ENCODE data around the gene LUZP2.

LUZP2 gene

DNA sequence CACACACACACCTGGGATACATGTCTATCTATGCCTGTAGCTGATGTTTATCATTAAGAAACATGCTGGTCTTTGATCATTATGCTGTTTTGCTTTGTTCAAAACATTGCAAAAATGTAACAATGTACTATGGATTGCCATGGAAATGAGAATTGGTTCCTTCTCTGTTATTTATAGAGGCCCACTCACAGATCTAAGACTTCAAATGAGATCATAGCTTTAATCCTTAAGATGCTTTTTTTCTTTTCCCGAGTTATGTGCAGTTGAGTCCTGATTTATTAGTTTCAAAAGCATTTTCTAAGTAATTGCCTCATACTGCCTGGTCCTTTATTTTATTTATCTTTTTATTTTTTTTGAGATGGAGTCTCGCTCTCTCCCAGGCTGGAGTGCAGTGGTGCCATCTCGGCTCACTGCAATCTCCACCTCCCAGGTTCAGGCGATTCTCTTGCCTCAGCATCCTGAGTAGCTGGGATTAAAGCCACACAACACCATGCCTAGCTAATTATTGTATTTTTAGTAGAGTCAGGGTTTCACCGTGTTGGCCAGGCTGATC lies 131.4 kb downstream of the LUZP2 start:
- Histone ChIP-seq H3K4me1 (ENCODE audit: insufficient read depth, low read length) (peaks cover 4% of the 10 kb centered on the region; the same call in 1 of the 2 replicates), H3K36me3 (ENCODE audit: insufficient read depth, low read length) (no peaks in the 10 kb centered on the region; the same call in 1 of the 2 replicates), H3K9me3 (ENCODE audit: control insufficient read depth, insufficient read depth, low read length) (no peaks in the 10 kb centered on the region), H3K9ac (ENCODE audit: low read depth, low read length) (no peak overlapping the region)

DNA sequence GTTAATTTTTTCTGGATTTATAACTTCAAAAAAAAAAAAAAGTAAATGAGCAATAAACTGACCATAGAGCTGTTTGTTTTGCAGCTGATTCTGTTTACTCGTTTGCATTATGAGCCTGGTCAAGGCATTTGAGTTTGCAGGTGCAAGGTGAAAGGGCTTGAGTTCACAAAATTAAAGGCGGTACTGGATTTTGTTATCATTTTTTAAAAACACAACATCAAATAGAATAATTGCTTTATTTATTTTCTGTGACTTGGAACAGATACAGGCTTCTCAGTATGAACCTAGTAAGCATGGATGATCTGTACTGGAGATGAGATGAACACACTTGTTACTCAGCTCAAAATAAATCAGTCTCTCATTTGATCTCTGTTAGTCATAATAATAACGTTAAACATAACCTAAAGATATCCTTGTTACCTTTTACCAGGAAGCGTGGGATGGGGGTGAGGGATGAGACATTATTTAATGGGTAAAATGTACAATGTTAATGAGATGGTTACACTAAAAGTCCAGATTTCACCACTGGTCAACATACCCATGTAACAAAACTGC lies 137.8 kb downstream of the LUZP2 start:
- Histone ChIP-seq H3K4me1 (ENCODE audit: insufficient read depth, low read length) (peaks cover 4% of the 10 kb centered on the region; the same call in 1 of the 2 replicates), H3K9ac (ENCODE audit: low read depth, low read length) (no peak overlapping the region), H3K9me3 (ENCODE audit: control insufficient read depth, insufficient read depth, low read length) (no peaks in the 10 kb centered on the region), H3K36me3 (ENCODE audit: insufficient read depth, low read length) (no peaks in the 10 kb centered on the region)

DNA sequence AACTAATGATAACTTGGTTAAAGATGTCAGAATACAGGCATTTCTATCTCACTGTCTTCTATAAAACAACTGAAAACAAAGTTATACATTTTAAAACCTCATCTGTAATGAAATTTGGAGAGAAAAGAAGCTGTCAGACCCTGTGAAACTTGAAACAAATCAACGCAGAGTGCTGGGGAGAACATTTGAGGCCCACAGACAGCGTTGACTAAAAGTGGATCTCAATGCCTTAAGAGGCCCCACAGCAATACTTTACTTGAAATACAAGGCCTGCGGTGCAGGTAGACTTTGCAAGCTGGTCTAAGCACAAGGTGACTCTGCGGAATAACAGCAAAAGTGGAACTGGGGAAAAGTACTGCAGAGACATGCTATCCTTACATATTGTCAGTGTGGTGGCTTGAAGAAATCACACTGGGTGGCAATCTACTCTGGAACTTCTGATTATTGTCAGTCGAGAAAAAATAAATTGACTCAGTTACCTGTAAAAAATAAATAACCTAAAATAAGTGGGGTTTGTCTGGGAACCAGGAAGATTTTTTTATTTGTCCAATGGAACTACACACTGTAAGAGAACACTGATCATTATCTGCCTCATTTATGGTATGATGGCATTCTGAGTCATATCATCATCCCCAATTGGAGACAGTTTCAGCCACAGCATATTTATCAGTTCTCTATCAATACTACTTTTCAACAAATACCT lies 138.9 kb downstream of the LUZP2 start:
- Histone ChIP-seq H3K9ac (ENCODE audit: low read depth, low read length) (no peak overlapping the region), H3K4me1 (ENCODE audit: insufficient read depth, low read length) (peaks cover 4% of the 10 kb centered on the region; the same call in 1 of the 2 replicates), H3K9me3 (ENCODE audit: control insufficient read depth, insufficient read depth, low read length) (no peaks in the 10 kb centered on the region), H3K36me3 (ENCODE audit: insufficient read depth, low read length) (no peaks in the 10 kb centered on the region)

DNA sequence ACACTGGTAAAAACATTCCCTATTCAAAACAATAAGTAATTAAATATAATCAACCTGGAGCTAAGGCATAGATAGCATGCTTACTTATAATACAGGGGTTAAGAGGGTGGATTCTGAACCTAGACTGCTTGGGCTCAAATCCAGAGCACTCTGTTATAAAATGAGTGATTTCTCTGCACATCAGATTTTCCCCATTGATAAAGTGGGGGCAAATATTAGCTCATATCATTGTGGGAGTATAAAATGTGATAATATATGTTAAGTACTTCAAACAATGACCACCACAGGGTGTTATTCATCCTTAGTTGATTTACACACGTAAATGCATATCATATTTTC lies 139.4 kb downstream of the LUZP2 start:
- no peaks in the 10 kb centered on the region for H3K9me3 ChIP-seq (ENCODE audit: control insufficient read depth, insufficient read depth, low read length)
- H3K36me3 ChIP-seq (ENCODE audit: insufficient read depth, low read length): no peaks in the 10 kb centered on the region
- peaks cover 4% of the 10 kb centered on the region; the same call in 1 of the 2 replicates for H3K4me1 ChIP-seq (ENCODE audit: insufficient read depth, low read length)
- H3K9ac ChIP-seq (ENCODE audit: low read depth, low read length): no peak overlapping the region

DNA sequence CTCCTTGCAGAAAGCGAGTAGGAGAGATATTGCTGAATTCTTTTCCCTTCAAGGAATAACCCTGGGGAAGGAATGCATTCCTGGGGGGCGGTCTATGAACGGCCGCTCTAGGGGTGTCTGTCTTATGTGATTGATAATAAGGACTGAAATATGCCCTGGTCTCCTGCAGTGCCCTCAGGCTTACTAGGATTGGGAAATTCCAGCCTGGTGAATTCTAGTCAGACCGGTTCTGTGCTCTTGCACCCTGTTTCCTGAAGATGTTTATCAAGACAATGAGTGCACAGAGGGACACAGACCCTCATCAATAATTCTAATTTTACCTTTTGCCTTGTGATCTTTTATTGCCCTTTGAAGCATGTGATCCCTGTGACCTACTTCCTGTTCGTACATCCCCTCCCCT lies 140.7 kb downstream of the LUZP2 start:
- Histone ChIP-seq H3K9ac (ENCODE audit: low read depth, low read length) (no peak overlapping the region), H3K9me3 (ENCODE audit: control insufficient read depth, insufficient read depth, low read length) (no peaks in the 10 kb centered on the region), H3K4me1 (ENCODE audit: insufficient read depth, low read length) (peaks cover 2% of the 10 kb centered on the region; the same call in 1 of the 2 replicates), H3K36me3 (ENCODE audit: insufficient read depth, low read length) (no peaks in the 10 kb centered on the region)

DNA sequence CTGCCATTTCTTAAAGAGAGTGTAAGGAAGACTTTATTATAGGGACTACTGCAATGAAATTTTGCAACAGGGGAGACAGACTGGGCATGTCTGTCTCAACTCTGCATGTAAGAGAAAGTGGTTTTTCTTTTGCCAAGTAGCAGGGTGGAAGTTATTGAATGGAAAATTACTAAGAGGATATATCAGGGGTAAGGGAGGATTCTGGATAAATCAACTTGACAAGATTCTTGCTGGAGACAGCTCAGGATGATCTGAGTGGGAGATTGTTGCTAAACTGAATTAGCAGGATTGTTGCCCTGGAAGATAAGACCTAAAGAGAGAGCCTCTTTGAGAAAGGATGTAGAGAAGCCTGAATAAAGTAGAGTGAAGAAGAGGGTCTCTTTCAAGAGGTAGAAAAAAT lies 145.8 kb downstream of the LUZP2 start:
- Histone ChIP-seq H3K9me3 (ENCODE audit: control insufficient read depth, insufficient read depth, low read length) (no peaks in the 10 kb centered on the region), H3K4me1 (ENCODE audit: insufficient read depth, low read length) (no peaks in the 10 kb centered on the region), H3K36me3 (ENCODE audit: insufficient read depth, low read length) (no peaks in the 10 kb centered on the region), H3K9ac (ENCODE audit: low read depth, low read length) (no peak overlapping the region)

DNA sequence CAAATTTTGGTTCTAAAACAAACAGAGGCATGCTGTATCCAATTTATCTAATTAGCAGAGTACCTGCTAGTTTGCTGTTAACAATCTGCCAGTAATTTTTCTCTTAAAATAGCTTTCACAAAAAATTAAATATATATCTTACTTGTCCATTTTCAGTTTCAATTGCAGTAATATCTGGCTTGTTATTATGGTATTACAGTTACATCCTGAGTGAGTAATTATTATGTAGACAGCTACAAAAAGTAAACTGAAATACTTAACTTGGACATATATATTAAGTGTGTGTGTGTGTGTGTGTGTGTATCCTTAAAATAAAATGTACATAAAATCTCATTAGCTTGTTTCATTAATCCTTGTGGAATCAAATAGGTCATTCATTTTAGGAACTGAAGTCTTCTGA lies 148.7 kb downstream of the LUZP2 start:
- Histone ChIP-seq H3K36me3 (ENCODE audit: insufficient read depth, low read length) (no peaks in the 10 kb centered on the region), H3K9me3 (ENCODE audit: control insufficient read depth, insufficient read depth, low read length) (no peaks in the 10 kb centered on the region)

DNA sequence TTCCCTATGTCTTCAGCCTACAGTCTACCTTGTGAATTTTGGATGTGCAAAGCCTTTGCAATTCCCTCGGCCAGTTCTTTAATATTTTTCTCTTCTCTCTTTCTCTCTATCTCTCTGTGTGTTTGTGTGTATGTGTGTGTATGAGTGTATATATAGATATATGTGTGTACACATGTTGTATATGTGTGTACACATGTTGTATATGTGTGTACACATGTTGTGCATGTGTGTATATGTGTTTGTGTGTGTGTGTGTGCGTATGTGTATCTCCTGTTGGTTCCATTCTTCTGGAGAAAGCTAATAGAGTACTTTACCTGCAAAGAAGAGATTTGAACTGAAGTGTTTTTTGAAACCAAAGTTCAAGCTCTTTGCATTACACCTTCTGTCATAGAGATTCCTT lies 155.0 kb downstream of the LUZP2 start:
- Histone ChIP-seq H3K9me3 (ENCODE audit: control insufficient read depth, insufficient read depth, low read length) (no peaks in the 10 kb centered on the region), H3K4me1 (ENCODE audit: insufficient read depth, low read length) (no peaks in the 10 kb centered on the region), H3K36me3 (ENCODE audit: insufficient read depth, low read length) (no peaks in the 10 kb centered on the region), H3K9ac (ENCODE audit: low read depth, low read length) (no peak overlapping the region)

More for the DNA sequence above, 148.7 kb downstream of the LUZP2 start:
- H3K9ac ChIP-seq (ENCODE audit: low read depth, low read length): no peak overlapping the region
- H3K4me1 ChIP-seq (ENCODE audit: insufficient read depth, low read length): no peaks in the 10 kb centered on the region

DNA sequence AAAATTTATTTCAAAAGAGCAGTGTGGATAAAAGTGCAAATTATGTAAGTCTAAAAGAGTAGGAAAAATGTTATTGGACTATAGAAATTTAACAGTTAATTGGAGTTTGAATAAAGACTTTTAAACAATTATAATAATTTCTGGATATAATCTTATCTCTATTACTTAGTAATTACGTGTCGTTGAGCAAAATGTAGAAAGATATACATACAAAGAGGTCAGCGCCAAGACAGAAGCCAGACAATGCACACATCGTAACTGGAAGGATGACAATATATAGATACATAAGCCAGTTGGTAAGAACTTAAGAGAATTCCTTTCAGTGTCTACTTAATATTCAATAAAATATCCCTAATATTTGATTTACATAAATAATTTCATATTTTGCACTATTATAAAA lies 157.0 kb downstream of the LUZP2 start:
- H3K9ac ChIP-seq (ENCODE audit: low read depth, low read length): no peak overlapping the region
- H3K4me1 ChIP-seq (ENCODE audit: insufficient read depth, low read length): no peaks in the 10 kb centered on the region
- no peaks in the 10 kb centered on the region for H3K9me3 ChIP-seq (ENCODE audit: control insufficient read depth, insufficient read depth, low read length)
- H3K36me3 ChIP-seq (ENCODE audit: insufficient read depth, low read length): no peaks in the 10 kb centered on the region

DNA sequence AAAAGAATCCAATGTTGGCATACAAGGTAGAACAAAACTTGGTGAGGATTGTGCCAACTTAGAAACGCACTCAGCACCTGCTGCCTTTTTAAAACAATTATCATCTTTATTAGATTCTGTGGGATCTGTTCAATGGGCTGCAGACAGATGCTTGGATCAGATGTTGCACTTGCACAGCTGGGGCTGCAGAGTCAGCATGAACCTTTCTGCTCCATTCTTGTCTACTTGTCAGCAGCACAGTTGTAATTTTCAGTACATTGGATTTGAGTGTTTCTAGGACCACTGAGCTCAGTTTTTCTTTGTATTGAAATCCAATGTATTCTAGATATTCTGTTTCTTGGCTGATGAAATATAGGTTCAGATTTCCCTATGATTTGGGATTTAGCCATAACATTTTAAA lies 164.5 kb downstream of the LUZP2 start:
- no peak overlapping the region for H3K9ac ChIP-seq (ENCODE audit: low read depth, low read length)
- no peaks in the 10 kb centered on the region for H3K36me3 ChIP-seq (ENCODE audit: insufficient read depth, low read length)
- no peaks in the 10 kb centered on the region for H3K9me3 ChIP-seq (ENCODE audit: control insufficient read depth, insufficient read depth, low read length)
- no peaks in the 10 kb centered on the region; the same call in 1 of the 2 replicates for H3K4me1 ChIP-seq (ENCODE audit: insufficient read depth, low read length)

DNA sequence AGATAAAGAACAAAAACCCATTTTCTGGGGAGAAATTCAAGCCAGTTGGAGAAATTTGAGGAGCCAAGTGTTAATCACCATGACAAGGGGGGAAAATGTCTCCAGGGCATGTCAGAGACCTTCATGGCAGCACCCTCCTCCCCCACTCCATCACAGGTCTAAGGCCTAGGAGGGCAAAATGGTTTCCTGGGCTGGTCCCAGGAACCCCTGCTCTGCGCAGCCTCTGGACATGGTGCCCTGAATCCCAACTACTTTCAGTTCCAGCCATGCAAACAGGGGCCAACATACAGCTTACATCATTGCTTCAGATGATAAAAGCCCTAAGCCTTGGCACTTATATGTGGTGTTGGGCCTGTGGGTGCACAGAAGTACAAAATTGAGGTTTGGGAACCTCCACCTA lies 167.5 kb downstream of the LUZP2 start:
- Histone ChIP-seq H3K9ac (ENCODE audit: low read depth, low read length) (no peak overlapping the region), H3K36me3 (ENCODE audit: insufficient read depth, low read length) (no peaks in the 10 kb centered on the region), H3K9me3 (ENCODE audit: control insufficient read depth, insufficient read depth, low read length) (no peaks in the 10 kb centered on the region), H3K4me1 (ENCODE audit: insufficient read depth, low read length) (peaks cover 3% of the 10 kb centered on the region; the same call in 1 of the 2 replicates)

DNA sequence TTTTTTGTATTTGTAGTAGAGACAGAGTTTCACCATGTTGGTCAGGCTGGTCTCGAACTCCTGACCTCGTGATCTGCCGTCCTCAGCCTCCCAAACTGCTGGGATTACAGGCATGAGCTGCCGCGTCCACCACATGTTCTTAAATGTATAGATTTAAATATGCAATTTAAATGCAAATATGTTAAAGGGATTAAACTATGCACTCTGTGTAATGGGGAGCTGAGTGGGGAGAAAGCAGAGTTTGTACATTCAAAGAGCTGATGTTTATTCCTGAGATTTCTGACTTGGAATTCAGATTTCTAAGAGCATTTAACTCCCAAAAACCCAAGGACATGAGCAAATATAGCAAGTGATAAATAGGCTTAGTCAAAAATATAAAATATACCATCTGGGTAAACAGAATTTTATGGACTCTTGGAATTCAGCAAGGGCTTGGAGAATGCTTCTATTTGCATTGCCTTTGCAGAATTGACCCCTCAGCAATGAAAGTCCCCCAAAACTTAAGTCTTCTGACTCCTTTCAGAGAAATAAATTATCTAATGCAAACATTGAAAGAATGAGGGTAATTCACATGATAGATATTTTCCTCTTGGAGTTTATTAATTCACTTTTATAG lies 170.6 kb downstream of the LUZP2 start:
- no peaks in the 10 kb centered on the region for H3K9me3 ChIP-seq (ENCODE audit: control insufficient read depth, insufficient read depth, low read length)
- peaks cover 3% of the 10 kb centered on the region; the same call in 1 of the 2 replicates for H3K4me1 ChIP-seq (ENCODE audit: insufficient read depth, low read length)
- no peak overlapping the region for H3K9ac ChIP-seq (ENCODE audit: low read depth, low read length)

DNA sequence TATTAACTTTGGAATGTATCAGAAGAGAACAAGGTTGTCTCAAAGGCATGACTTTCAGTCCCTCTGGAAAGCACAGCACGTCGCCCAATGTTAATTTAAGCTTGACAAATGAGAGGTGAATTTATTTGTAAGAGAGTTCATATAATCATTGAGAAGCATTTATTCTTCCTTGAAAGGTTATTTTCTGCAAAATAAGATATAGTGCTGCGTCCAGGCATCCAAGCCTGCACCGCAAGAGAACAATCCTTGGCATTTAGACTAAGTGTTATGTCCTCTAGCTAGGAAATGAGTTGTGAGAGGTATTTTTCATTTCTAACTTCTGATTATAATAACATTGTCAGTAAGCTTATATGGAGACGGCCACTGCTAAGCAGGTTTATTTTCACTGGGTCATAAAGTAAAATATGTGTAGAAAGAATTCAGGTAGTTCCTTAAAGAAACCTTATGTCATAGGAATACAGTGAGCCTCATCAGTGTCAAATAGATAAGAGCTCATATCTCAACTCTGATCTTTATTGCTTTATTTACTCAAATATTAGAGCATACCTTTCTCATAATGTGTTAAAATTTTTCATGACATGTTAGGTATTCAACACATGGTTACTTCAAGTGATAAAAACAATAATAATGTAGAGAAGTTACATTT lies 182.0 kb downstream of the LUZP2 start:
- H3K4me1 ChIP-seq (ENCODE audit: insufficient read depth, low read length): peaks cover 9% of the 10 kb centered on the region
- no peaks in the 10 kb centered on the region for H3K36me3 ChIP-seq (ENCODE audit: insufficient read depth, low read length)
- no peaks in the 10 kb centered on the region for H3K9me3 ChIP-seq (ENCODE audit: control insufficient read depth, insufficient read depth, low read length)
- H3K9ac ChIP-seq (ENCODE audit: low read depth, low read length): no peak overlapping the region

More for the DNA sequence above, 170.6 kb downstream of the LUZP2 start:
- no peaks in the 10 kb centered on the region for H3K36me3 ChIP-seq (ENCODE audit: insufficient read depth, low read length)

DNA sequence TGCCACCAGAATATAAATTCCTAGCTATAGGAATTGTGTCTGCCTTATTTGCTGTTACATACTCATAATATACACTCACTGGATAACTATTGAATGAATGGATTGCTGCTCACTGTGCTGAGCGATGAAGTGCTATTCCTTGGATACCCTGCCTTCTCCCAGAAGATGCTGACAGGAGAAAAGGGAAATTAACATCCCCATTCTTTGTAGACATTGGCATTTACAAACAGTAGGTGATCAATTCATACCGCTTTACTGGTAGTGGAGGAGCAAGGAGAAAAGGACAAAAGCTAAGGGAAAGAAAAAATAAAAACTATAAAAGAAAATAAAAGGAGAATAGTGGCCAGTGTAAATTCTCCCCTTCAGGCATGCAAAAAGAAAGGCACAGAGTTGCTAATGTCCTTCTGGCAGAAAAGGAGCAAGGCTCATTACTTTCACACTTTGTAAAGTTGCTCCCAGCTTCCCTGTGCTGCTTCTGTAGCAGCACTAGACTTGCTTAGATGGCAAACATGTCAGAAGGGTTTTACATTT lies 183.0 kb downstream of the LUZP2 start:
- no peaks in the 10 kb centered on the region for H3K36me3 ChIP-seq (ENCODE audit: insufficient read depth, low read length)
- H3K9ac ChIP-seq (ENCODE audit: low read depth, low read length): no peak overlapping the region
- H3K9me3 ChIP-seq (ENCODE audit: control insufficient read depth, insufficient read depth, low read length): no peaks in the 10 kb centered on the region
- peaks cover 10% of the 10 kb centered on the region for H3K4me1 ChIP-seq (ENCODE audit: insufficient read depth, low read length)
